Suppressor macrophage treated with lipopolysaccharide for 1 hour (primary cell): ENCODE results near the gene ATG4A.

Experiments used
- DNase-seq, 3 donors: peaks; one replicate each; pipeline ENCODE4 v3.0.0-alpha.2; 2020 to 2022

Gene ATG4A

GRCh38 chrX:108171671-108172070 is 80.1 kb downstream of the ATG4A start:
- DNase-seq, result no peak

- DNase-seq, result no peak
Observed at GRCh38 chrX:108173874-108174273, 82.3 kb downstream of the ATG4A start.

- DNase-seq, result no peak
Observed at GRCh38 chrX:108177351-108178142, 86.0 kb downstream of the ATG4A start.

GRCh38 chrX:108178143-108178498 is 86.5 kb downstream of the ATG4A start:
- no peak for DNase-seq

GRCh38 chrX:108186811-108187210 is 95.2 kb downstream of the ATG4A start:
- no peak for DNase-seq

GRCh38 chrX:108198420-108198819 is 106.8 kb downstream of the ATG4A start:
- DNase-seq, result no peak

- no peak for DNase-seq
Observed at GRCh38 chrX:108199041-108199440, 107.5 kb downstream of the ATG4A start.

DNA sequence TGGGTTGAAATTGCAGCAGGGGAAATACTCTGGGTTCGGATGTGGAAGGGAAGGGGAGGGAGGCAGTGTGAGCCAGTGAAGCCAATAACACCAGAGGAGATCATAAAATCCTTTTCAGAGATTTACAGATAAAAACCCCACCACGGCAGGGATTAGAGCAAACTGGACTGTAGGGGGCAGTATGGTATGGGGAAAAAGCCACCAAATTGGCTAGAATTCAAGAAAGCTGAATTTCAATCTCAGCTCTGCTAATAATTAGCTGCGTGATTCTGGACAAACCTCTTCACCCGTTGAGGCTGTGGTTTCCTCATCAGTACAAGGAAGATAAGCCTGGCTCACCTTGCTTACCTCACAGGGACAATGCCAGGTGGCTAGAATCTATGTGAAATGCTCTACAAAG is 108.1 kb downstream of the ATG4A start:
- peak; percentile 17 to 34 (median 30) for DNase-seq

DNA sequence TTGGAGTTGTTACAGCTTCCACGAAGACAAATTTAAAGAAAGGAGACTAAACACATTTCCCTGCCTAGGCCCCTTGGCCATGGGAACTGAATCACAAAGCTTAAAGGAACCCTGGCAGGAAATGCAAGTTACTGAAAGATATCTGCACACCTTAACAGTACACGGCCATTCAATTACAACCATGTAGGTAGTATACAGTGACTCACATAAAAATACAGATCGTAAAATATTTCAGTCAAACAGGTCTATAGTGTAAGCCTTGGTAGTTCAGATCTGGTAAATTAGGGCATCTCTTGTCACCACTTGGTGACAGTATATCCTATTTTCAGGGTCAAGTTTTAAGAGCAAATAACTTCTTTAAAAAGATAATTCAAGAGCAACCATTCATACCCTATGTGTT is 112.0 kb downstream of the ATG4A start:
- no peak for DNase-seq
